Right atrium auricular region (tissue), 2 donors: Measurements from ENCODE around the gene MRNIP. TPM values are rescaled to one million over a fixed set of nuclear protein-coding genes. Genes with fewer than 3 reads are reported as not detected.
"Not testable (repeated sequence)": the region's sequence is repeated elsewhere in the genome, so short reads cannot be mapped to it uniquely, and the experiment has no call there.

ENCODE experiments used
- DNase-seq: peaks from one replicate; pipeline ENCODE4 v3.0.0-alpha.2; 2019; ENCODE audit warnings: low spot score
- H3K27ac ChIP-seq, 2 donors: fragments of 200-600 bp; sonication (generic); 1 replicate in 1 of 2; 2 replicates in 1 of 2; pipeline ENCODE4 v1.5.1; 2016 to 2019
- H3K27me3 ChIP-seq, 2 donors: fragments of 200-600 bp; sonication (generic); one replicate each; pipeline versions ENCODE4 v1.5.1 to v1.6.0; 2017 to 2019
- H3K36me3 ChIP-seq: fragments of 200-600 bp; sonication (generic); one replicate; pipeline ENCODE4 v1.5.1; 2016
- H3K4me1 ChIP-seq, 2 donors: fragments of 200-600 bp; sonication (generic); one replicate each; pipeline versions ENCODE4 v1.5.1 to v1.6.0; 2017 to 2019
- H3K4me3 ChIP-seq, 2 donors: fragments of 200-600 bp; sonication (generic); 1 replicate in 1 of 2; 2 replicates in 1 of 2; pipeline ENCODE4 v1.5.1; 2017 to 2019; ENCODE audit warnings: mild to moderate bottlenecking in 1 of 2, moderate library complexity in 1 of 2
- H3K9me3 ChIP-seq, 2 donors: fragments of 200-600 bp; sonication (generic); one replicate each; pipeline ENCODE4 v1.5.1; 2019
- CTCF ChIP-seq, 2 donors: fragments of 200-600 bp; sonication (generic); IDR thresholded peaks; one replicate each; pipeline ENCODE4 v1.5.1; 2019; ENCODE audit warnings: antibody characterized with exemption in 2 of 2
- total RNA-seq, 2 donors: library from RNA; depleted of rRNA; stranded (reverse); fragments of >200 nt; gene quantifications; one replicate each; pipeline ENCODE4 v1.1.0, GENCODE V29; 2016

Gene MRNIP
- total RNA-seq, 2 donors from 2014 or later = 12.5 to 20.3 TPM

GRCh38 chr5:179840321-179840720, 18.3 kb downstream of the MRNIP start:
- Histone ChIP-seq H3K27me3 (no peaks in the 10 kb centered on the region), H3K36me3 (peaks cover 63% of the 10 kb centered on the region), H3K4me1 (peaks cover 0 to 8% of the 10 kb centered on the region in 2 donors), H3K9me3 (peaks cover 0 to 9% of the 10 kb centered on the region in 2 donors), H3K27ac (no peak overlapping the region), H3K4me3 (no peak overlapping the region)
- TF ChIP-seq CTCF (IDR thresholded peaks at IDR 0.05) = no peak
- DNase-seq = no peak

GRCh38 chr5:179839328-179840256, 19.0 kb downstream of the MRNIP start:
- no peak overlapping the region for H3K27ac ChIP-seq
- no peak overlapping the region for H3K4me3 ChIP-seq
- no peak for TF ChIP-seq CTCF (IDR thresholded peaks at IDR 0.05)
- DNase-seq = peak; percentile 56
- peaks cover 63% of the 10 kb centered on the region for H3K36me3 ChIP-seq
- no peaks in the 10 kb centered on the region for H3K27me3 ChIP-seq
- H3K4me1 ChIP-seq = peaks cover 0 to 8% of the 10 kb centered on the region in 2 donors
- peaks cover 0 to 2% of the 10 kb centered on the region in 2 donors for H3K9me3 ChIP-seq

GRCh38 chr5:179837076-179838011, 21.3 kb downstream of the MRNIP start:
- Histone ChIP-seq H3K9me3 (no peaks in the 10 kb centered on the region), H3K27ac (no peak overlapping the region), H3K4me1 (peaks cover 0 to 8% of the 10 kb centered on the region in 2 donors), H3K27me3 (no peaks in the 10 kb centered on the region), H3K36me3 (peaks cover 82% of the 10 kb centered on the region), H3K4me3 (no peak overlapping the region)
- TF ChIP-seq CTCF (IDR thresholded peaks at IDR 0.05) = no peak
- DNase-seq = no peak

GRCh38 chr5:179836225-179837019, 22.2 kb downstream of the MRNIP start:
- no peak for DNase-seq
- Histone ChIP-seq H3K36me3 (peaks cover 83% of the 10 kb centered on the region), H3K4me3 (no peak overlapping the region), H3K27me3 (no peaks in the 10 kb centered on the region), H3K27ac (no peak overlapping the region), H3K9me3 (no peaks in the 10 kb centered on the region), H3K4me1 (peaks cover 0 to 8% of the 10 kb centered on the region in 2 donors)
- TF ChIP-seq CTCF (IDR thresholded peaks at IDR 0.05) = no peak

GRCh38 chr5:179834871-179835270, 23.7 kb downstream of the MRNIP start:
- not testable (repeated sequence) for H3K4me1 ChIP-seq, H3K4me3 ChIP-seq, H3K9me3 ChIP-seq, DNase-seq, H3K27me3 ChIP-seq, H3K27ac ChIP-seq
- peaks cover 85% of the 10 kb centered on the region for H3K36me3 ChIP-seq
